GM12801 (cell line): ENCODE data around the gene HUNK.

Experiments
- CTCF ChIP-seq: IDR thresholded peaks from one replicate; pipeline ENCODE4 v1.5.1; 2011; ENCODE audit warnings: control low read depth; ENCODE audit not compliant: insufficient read length; ENCODE audit errors: extremely low read depth

The HUNK gene

GRCh38 chr21:31987696-31988095 lies 114.9 kb downstream of the HUNK start:
- no peak for TF ChIP-seq CTCF

GRCh38 chr21:31988492-31989290 lies 115.9 kb downstream of the HUNK start:
- TF ChIP-seq CTCF, result no peak

- TF ChIP-seq CTCF, result no peak
Measured at GRCh38 chr21:31991356-31992331, 118.8 kb downstream of the HUNK start.

- TF ChIP-seq CTCF, result no peak
Measured at GRCh38 chr21:31992391-31992790, 119.6 kb downstream of the HUNK start.

- no peak for TF ChIP-seq CTCF
Measured at GRCh38 chr21:31993826-31994825, 121.3 kb downstream of the HUNK start.

GRCh38 chr21:31997191-31997590 lies 124.4 kb downstream of the HUNK start:
- no peak for TF ChIP-seq CTCF
